ENCODE measurements around the gene ACACA.
"Not testable (repeated sequence)": the region's sequence is repeated elsewhere in the genome, so short reads cannot be mapped to it uniquely, and the experiment has no call there.

Gene ACACA

GRCh38 chr17:37382056-37382455, 24.6 kb downstream of the ACACA start:
- TF ChIP-seq ZNF274 (IDR thresholded peaks at IDR 0.05; ENCODE audit: low read depth, low read length) = no peak
- H3K4me3 ChIP-seq (ENCODE audit: low read length) = no peak overlapping the region

- no peak for TF ChIP-seq ZNF274 (IDR thresholded peaks at IDR 0.05; ENCODE audit: low read depth, low read length)
- H3K4me3 ChIP-seq (ENCODE audit: low read length) = no peak within 1 kb of the TSS
These were observed 30.9 kb downstream of the ACACA start, which contains the start of gene C17orf78 for GRCh38 chr17:37375706-37376105. C17orf78 (plus strand) TSS chr17:37375985; CDS start chr17:37376093, 108 bp downstream.

DNA sequence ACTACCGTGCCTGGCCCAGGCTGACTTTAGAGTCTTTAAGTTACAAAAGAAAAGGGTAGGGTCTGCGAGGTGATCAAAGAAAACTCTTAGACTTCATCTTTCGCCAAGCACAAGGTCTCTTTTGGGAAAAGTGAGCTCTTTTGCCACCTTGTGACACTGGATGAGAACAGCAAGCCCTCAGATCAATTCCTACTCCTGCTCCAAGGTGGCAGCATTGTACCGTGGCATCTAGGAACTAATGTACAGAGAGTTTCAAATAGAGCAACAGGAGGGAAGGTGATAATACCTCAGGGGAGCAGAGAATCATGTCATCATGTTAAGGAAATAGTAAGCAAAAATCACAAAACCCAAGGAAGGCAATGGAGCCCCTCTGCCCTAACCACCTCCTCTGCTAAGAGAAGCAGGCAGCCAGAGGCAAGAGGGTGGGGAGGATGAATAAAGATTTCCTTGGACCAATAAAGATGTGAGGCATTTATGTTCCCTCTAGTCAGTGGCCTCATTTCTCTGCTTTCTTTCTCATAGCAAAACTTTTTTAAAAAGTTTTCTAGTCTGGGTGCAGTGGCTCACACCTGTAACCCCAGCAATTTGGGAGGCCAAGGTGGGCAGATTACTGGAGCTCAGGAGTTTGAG, 33.0 kb downstream of the ACACA start:
- no peak overlapping the region for H3K4me3 ChIP-seq (ENCODE audit: low read length)
- TF ChIP-seq ZNF274 (IDR thresholded peaks at IDR 0.05; ENCODE audit: low read depth, low read length) = no peak

DNA sequence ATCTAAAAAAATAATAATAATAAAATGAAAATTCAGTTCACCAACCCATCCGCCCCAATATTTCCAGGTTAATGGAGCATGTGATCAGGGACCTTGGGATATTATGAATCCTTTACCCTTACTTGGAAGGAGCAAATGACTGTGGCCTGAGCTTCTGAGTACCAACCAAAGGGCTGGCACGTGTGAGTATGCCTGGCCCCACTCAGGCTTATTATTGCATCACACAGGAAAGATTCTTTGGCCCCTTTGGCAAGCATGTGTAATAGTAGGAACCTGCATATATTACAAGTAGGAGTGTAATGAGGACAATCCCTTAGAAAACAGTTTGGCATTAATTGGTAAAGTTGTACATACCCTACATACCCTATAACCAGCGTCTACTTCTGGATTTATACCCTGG, 38.1 kb downstream of the ACACA start:
- no peak for TF ChIP-seq ZNF274 (IDR thresholded peaks at IDR 0.05; ENCODE audit: low read depth, low read length)
- no peak overlapping the region for H3K4me3 ChIP-seq (ENCODE audit: low read length)

DNA sequence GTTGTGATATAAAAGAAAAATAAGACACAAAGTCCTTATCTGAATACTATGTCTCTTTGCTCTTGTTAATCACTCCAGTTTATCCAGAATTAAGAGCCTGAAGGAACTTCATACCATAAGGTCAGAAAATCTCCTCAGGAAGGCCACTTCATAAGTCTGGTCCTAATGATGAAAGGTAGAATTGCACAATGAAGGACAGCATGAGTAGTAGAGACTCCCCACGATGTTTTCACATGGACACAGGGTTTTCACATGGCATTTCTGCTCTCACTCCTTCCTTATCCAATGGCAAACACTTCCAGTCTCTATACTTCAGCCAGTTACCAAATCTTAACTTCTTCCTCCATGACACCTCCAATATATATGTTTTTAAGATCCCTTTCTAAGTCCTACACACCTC, 41.0 kb downstream of the ACACA start:
- no peak overlapping the region for H3K4me3 ChIP-seq (ENCODE audit: low read length)
- no peak for TF ChIP-seq ZNF274 (IDR thresholded peaks at IDR 0.05; ENCODE audit: low read depth, low read length)

DNA sequence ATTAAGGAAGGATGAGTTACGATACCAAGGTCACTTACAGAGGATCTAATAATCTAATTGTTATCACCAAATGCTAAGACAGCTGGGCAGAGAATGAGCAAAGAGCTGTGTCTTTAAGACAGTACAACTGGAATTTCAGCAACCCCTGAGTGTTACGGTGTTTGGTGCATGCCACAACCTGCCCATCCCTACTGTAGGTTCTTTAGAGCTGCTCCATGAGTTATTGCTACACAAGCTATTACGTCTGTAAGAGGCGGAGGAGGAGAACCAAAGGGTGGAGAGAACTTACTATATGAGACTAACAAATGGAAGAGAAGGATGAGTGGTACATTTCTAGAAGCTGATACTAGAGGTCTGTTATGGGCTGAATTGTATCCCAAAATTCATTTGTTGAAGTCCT, 45.1 kb downstream of the ACACA start:
- H3K4me3 ChIP-seq (ENCODE audit: low read length) = no peak overlapping the region
- no peak for TF ChIP-seq ZNF274 (IDR thresholded peaks at IDR 0.05; ENCODE audit: low read depth, low read length)

DNA sequence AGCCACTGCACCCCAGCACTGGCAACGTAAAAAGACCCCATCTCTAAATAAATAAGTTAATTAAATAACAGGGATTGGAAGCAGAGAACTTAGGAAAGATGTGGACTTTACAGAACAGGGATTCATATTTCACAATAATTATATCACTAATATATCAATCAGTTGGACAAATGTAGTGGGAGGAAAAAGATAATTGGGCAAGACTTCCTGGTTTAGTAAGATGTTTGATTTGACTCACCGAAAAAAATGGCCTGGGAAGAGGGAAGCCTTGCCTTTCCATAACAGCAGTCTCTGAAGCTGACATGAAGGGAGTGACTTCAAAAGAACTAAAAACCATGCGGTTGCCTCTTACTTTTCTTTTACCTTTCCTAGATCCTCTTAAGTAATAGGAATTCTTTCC, 46.0 kb downstream of the ACACA start:
- H3K4me3 ChIP-seq (ENCODE audit: low read length) = no peak overlapping the region
- TF ChIP-seq ZNF274 (IDR thresholded peaks at IDR 0.05; ENCODE audit: low read depth, low read length) = no peak

- no peak for TF ChIP-seq ZNF274 (IDR thresholded peaks at IDR 0.05; ENCODE audit: low read depth, low read length)
- H3K4me3 ChIP-seq (ENCODE audit: low read length) = peak overlapping the region; percentile 40; the same call in 1 of the 2 replicates
These were observed 46.9 kb downstream of the ACACA start for GRCh38 chr17:37359682-37360188.

DNA sequence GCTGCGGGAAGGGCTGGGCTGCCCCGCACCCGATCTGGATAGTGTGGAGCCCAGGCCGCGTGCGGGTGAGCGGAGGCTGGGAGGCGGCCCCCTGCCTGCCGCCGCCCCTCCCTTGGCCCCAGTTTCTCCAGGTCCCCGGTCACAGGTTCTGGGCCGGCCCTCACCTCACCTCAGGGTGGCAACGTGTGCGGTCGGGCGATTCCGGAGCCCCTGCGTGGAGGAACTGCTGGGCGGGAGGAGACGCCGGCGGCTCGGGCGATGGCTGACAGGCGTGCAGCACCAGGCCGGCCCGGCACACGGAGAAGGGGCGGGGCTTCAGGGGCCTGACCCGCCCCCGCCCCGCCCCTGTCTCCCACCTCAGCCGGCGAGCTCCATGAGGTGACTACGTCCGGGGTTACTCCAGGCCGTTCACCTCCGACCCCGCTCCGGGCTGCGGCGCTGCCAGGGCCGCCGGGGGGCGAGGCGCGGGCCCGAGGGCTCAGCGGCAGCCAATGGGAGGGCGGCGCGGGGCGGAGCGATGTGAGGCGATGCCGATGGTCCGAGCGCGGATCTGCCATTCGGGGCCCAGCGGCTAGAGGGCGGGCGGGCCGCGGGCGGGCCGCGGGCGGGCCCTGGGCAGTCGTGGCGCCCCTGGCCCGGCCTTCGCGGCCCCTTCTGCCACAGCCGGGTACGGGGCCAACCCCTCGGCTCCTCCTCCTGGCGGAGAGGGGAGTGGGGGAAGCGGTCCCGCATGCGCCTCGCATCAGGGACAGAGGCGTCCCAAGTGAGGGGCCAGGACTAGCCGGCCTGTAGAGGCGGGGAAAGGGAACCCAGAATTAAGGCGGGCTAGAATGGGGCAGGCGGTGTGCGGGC, 47.6 kb downstream of the ACACA start:
- TF ChIP-seq ZNF274 (IDR thresholded peaks at IDR 0.05; ENCODE audit: low read depth, low read length) = no peak
- peak overlapping the region; percentile 74 for H3K4me3 ChIP-seq (ENCODE audit: low read length)

GRCh38 chr17:37358098-37358829, 48.4 kb downstream of the ACACA start:
- no peak for TF ChIP-seq ZNF274 (IDR thresholded peaks at IDR 0.05; ENCODE audit: low read depth, low read length)
- peak overlapping the region; percentile 74 for H3K4me3 ChIP-seq (ENCODE audit: low read length)

DNA sequence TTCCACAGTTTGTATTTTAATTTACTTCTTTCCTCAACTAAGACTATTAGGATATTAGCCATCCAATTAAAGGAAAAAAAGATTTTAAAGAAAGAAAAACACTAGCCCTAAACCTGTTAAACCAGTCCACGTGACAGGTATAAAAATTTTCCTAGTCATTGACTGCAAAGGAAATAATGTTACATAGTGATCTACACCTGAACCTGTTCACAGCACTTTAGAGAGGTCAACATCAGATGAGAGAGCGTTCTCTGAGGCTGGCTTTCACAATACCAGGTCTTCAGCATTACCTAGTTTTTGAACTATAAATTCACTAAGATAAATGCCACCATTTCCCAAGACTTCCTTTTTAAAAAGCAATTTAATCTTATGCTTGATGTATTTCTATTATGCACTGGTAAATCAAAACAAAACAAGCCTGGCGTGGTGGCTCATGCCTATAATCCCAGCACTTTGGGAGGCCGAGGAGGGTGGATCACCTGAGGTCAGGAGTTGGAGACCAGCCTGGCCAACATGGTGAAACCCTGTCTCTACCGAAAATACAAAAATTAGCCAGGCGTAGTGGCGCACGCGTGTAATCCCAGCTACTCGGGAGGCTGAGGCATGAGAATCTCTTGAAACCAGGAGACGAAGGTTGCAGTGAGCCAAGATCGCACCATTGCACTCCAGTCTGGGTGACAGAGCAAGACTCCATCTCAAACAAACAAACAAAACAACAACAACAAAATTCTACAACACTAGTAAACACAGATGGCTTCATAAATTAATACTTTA, 49.7 kb downstream of the ACACA start:
- not testable (repeated sequence) for H3K4me3 ChIP-seq (ENCODE audit: low read length)

GRCh38 chr17:37346863-37347402, 59.7 kb downstream of the ACACA start:
- not testable (repeated sequence) for H3K4me3 ChIP-seq (ENCODE audit: low read length)

- H3K4me3 ChIP-seq (ENCODE audit: low read length) = no peak overlapping the region
- no peak for TF ChIP-seq ZNF274 (IDR thresholded peaks at IDR 0.05; ENCODE audit: low read depth, low read length)
These were observed 62.1 kb downstream of the ACACA start for GRCh38 chr17:37344519-37344918.

DNA sequence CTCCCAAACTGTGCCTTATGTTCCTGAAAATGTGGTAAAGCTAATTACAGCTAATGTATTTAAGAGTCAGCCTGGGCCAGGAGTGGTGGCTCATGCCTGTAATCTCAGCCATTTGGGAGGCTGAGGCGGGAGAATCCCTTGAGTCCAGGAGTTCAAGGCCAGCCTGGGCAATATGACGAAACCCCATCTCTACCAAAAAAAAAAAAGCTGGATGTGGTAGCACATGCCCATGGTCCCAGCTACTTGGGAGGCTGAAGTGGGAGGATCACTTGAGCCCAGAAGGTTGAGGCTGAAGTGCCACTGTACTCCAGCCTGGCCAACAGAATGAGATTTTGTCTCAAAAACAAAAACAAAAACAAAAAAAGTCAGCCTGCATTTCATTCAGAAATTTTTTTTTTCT, 64.0 kb downstream of the ACACA start:
- TF ChIP-seq ZNF274 (IDR thresholded peaks at IDR 0.05; ENCODE audit: low read depth, low read length) = no peak
- H3K4me3 ChIP-seq (ENCODE audit: low read length) = no peak overlapping the region
